Measurements from ENCODE around the gene PTPRU. TPM values are rescaled to one million over a fixed set of nuclear protein-coding genes. Genes with fewer than 3 reads are reported as not detected.

PTPRU gene
- total and polyA plus RNA-seq, 2 of the 8 experiments (the other 6 are each of a cell fraction or from before 2014, with no cell fraction given): 33.8 to 41.8 TPM

GRCh38 chr1:29299446-29299845 is 63.1 kb downstream of the PTPRU start:
- 0 out of 4 replicates have a peak, but pooled peaks cover 0 to 2% of the 10 kb centered on the region in 2 experiments for H3K9me3 ChIP-seq (ENCODE audit: insufficient read depth in 2 of 2, low read depth in 1 of 2, low read length in 1 of 2)
- FAIRE-seq: no peak
- H3K79me2 ChIP-seq (ENCODE audit: control insufficient read depth in 1 of 2, insufficient read depth in 2 of 2, low read length in 2 of 2): no peaks in the 10 kb centered on the region
- H3K56ac ChIP-seq (replicated peaks; ENCODE audit: insufficient read length, low read depth, low read length): no peak overlapping the region
- no peak overlapping the region for H3K4me3 ChIP-seq (ENCODE audit: extremely low read depth in 1 of 4, insufficient read depth in 2 of 4, low read depth in 3 of 4, low read length in 4 of 4)
- no peak overlapping the region for H3K18ac ChIP-seq (ENCODE audit: extremely low read depth, low read length)
- H4K91ac ChIP-seq (replicated peaks; ENCODE audit: insufficient read length, low read length): no peak overlapping the region
- no peak overlapping the region for H3K9ac ChIP-seq (replicated peaks in 1 of 4; ENCODE audit: extremely low read depth in 1 of 4, low read depth in 3 of 4, low read length in 3 of 4)
- WGBS, 2 experiments (ENCODE audit: extremely low coverage in 1 of 2, insufficient coverage in 1 of 2, insufficient read length in 1 of 2, insufficient replicate concordance in 2 of 2, low coverage in 1 of 2, low lambda C conversion rate in 2 of 2, missing lambda C conversion rate in 1 of 2): 92% methylated on average over 4 of the region's 4 CpGs; no CpG with 5 or more reads in 1 of the 2 experiments
- no peaks in the 10 kb centered on the region for H3K27me3 ChIP-seq (replicated peaks in 1 of 4; ENCODE audit: control insufficient read depth in 3 of 4, extremely low read depth in 1 of 4, insufficient read depth in 3 of 4, low read length in 3 of 4)
- no peak for DNase-seq (ENCODE audit: low read depth in 1 of 2, low spot score in 2 of 2)
- H2AFZ ChIP-seq (ENCODE audit: low read length): no peak overlapping the region
- no peaks in the 10 kb centered on the region for H3K23me2 ChIP-seq (ENCODE audit: low read depth, low read length)
- no peak overlapping the region for H3K4me2 ChIP-seq (ENCODE audit: insufficient read depth in 1 of 2, low read depth in 2 of 2, low read length in 2 of 2)
- H3K79me1 ChIP-seq (ENCODE audit: low read depth, low read length): no peaks in the 10 kb centered on the region
- TF ChIP-seq RBBP5 (IDR thresholded peaks at IDR 0.05; ENCODE audit: borderline replicate concordance, low read depth, low read length): no peak
- no peak for TF ChIP-seq BACH1 (IDR thresholded peaks at IDR 0.05; ENCODE audit: low read length)
- H3K36me3 ChIP-seq (ENCODE audit: control insufficient read depth in 2 of 4, insufficient read depth in 4 of 4, low read length in 3 of 4): peaks cover 0 to 7% (median under 1%) of the 10 kb centered on the region in 4 experiments; a peak in 2 of 8 replicates
- H3K27ac ChIP-seq (ENCODE audit: low read depth, low read length): no peak overlapping the region
- H3K4me1 ChIP-seq (replicated peaks in 1 of 4; ENCODE audit: control insufficient read depth in 3 of 4, insufficient read depth in 4 of 4, low read length in 3 of 4): no peaks in the 10 kb centered on the region
- no peak overlapping the region for H2BK120ac ChIP-seq (replicated peaks; ENCODE audit: low read depth, low read length)
- H2BK15ac ChIP-seq (ENCODE audit: low read length): no peak overlapping the region
- no peak overlapping the region for H4K8ac ChIP-seq (ENCODE audit: extremely low read depth, insufficient read depth, low read length)
- POLR2A ChIA-PET (ENCODE audit: partially characterized antibody): no interaction called here
- H2BK5ac ChIP-seq (ENCODE audit: low read depth, low read length): no peak overlapping the region
- no peak overlapping the region for H4K5ac ChIP-seq (ENCODE audit: insufficient read length, low read depth, low read length)
- H3K14ac ChIP-seq (ENCODE audit: insufficient read length): no peak overlapping the region
- H2BK20ac ChIP-seq (ENCODE audit: low read length): no peak overlapping the region
- no peak overlapping the region for H3K23ac ChIP-seq (ENCODE audit: insufficient read length)
- no peak overlapping the region for H3K4ac ChIP-seq (replicated peaks; ENCODE audit: insufficient read length, low read depth, low read length)
- H2BK12ac ChIP-seq (ENCODE audit: low read depth, low read length): no peak overlapping the region
- peaks cover 0 to 5% of the 10 kb centered on the region in 2 experiments for H4K20me1 ChIP-seq (replicated peaks in 1 of 2; ENCODE audit: control insufficient read depth in 1 of 2, insufficient read depth in 2 of 2, low read length in 2 of 2)
- no peak overlapping the region for H2AK5ac ChIP-seq (ENCODE audit: low read depth, low read length)
- CTCF ChIA-PET (ENCODE audit: partially characterized antibody): interaction anchor here (1.0 to 1.4 kb wide), 2 partner anchors 9 to 23 kb away, joined by 3 read pairs; no protein-coding TSS in a partner anchor

All from H1 (cell line).